K562 (cell line): Measurements from ENCODE around the gene KMT5B. TPM values are rescaled to one million over a fixed set of nuclear protein-coding genes. Genes with fewer than 3 reads are reported as not detected.

ENCODE experiments used
- ATAC-seq: fragments of 200-7000 bp; cut with Tn5 transposase; 3 replicates; pipeline ENCODE4 v1.9.1; 2020; ENCODE audit warnings: moderate library complexity
- BruUV-seq: library from RNA; stranded (reverse); fragments of 400-500 nt; replicated peaks from 2 replicates; lab custom pipeline; 2021; lab: Mats Ljungman, UMichigan
- CTCF ChIA-PET: fragments of 300-600 bp; formaldehyde crosslinking; extraction: SDS; loops from one replicate; lab custom pipeline; 2021; ENCODE audit warnings: low intra/inter-chr PET ratio; lab: Yijun Ruan, JAX
- POLR2A ChIA-PET: fragments of 300-600, 350-650 bp; sonication (Branson Sonifier 250); formaldehyde crosslinking; extraction: SDS; loops from one replicate; lab custom pipeline; 2021; ENCODE audit warnings: antibody characterized with exemption, inconsistent platforms; lab: Yijun Ruan, JAX
- DNase-seq, 4 experiments: peaks; one replicate each; pipeline versions ENCODE4 v3.0.0 to v3.0.0-alpha.2; 2011 to 2018; ENCODE audit warnings: low spot score in 3 of 4, mixed read lengths in 3 of 4; ENCODE audit errors: extremely low read depth in 1 of 4
- FAIRE-seq: peaks from 2 replicates; lab custom pipeline; 2011; peaks lifted over from hg19 to GRCh38; lab: Jason Lieb, UNC
- H2AFZ ChIP-seq: 2 replicates; pipeline ENCODE4 v1.6.0; 2011; ENCODE audit warnings: low read depth, low read length, control low read depth, inconsistent platforms
- H3K27ac ChIP-seq: fragments of 200-600 bp; 3 replicates; pipeline ENCODE4 v1.8.0; 2011; ENCODE audit warnings: low read depth, mild to moderate bottlenecking, control low read depth, inconsistent platforms, low read length, moderate library complexity, mixed read lengths; ENCODE audit errors: extremely low read depth
- H3K27me3 ChIP-seq, 2 experiments: fragments of 300-600 bp in 1 of 2; 2 replicates in 1 of 2; 3 replicates in 1 of 2; pipeline versions ENCODE4 v1.6.0 to v1.8.0; 2011; ENCODE audit warnings: inconsistent platforms in 2 of 2, low read length in 2 of 2, mild to moderate bottlenecking in 1 of 2, mixed read lengths in 1 of 2, moderate library complexity in 1 of 2; ENCODE audit not compliant: control insufficient read depth in 2 of 2, insufficient read depth in 2 of 2
- H3K36me3 ChIP-seq: fragments of 300-600 bp; 3 replicates; pipeline ENCODE4 v1.8.0; 2011; ENCODE audit warnings: mild to moderate bottlenecking, low read length, inconsistent platforms; ENCODE audit not compliant: control insufficient read depth, insufficient read depth
- H3K4me1 ChIP-seq, 2 experiments: fragments of 200-600 bp in 1 of 2; replicated peaks in 1 of 2; 2 replicates in 1 of 2; 3 replicates in 1 of 2; pipeline versions ENCODE4 v1.5.1 to v1.8.0; 2011; ENCODE audit warnings: inconsistent platforms in 2 of 2, low read length in 2 of 2, mild to moderate bottlenecking in 1 of 2, mixed read lengths in 1 of 2, moderate library complexity in 1 of 2; ENCODE audit not compliant: control insufficient read depth in 2 of 2, insufficient read depth in 2 of 2
- H3K4me2 ChIP-seq: 2 replicates; pipeline ENCODE4 v1.6.1; 2011; ENCODE audit warnings: low read length, control low read depth, inconsistent platforms, mixed read lengths; ENCODE audit not compliant: insufficient read depth
- H3K4me3 ChIP-seq: fragments of 200-600 bp; sonication (generic), shearing (Covaris generic); 2 replicates; pipeline ENCODE4 v1.5.1; 2016; ENCODE audit warnings: control low read depth, inconsistent platforms
- H3K79me2 ChIP-seq: fragments of 200-600 bp; 3 replicates; pipeline ENCODE4 v1.8.0; 2011; ENCODE audit warnings: low read length, inconsistent platforms; ENCODE audit not compliant: control insufficient read depth, insufficient read depth
- H3K9ac ChIP-seq, 2 experiments: 2 replicates each; pipeline versions ENCODE4 v1.6.0 to v1.6.1; 2011; ENCODE audit warnings: low read depth in 2 of 2, low read length in 2 of 2, control low read depth in 1 of 2, inconsistent platforms in 1 of 2, mild to moderate bottlenecking in 1 of 2, mixed read lengths in 1 of 2; ENCODE audit not compliant: insufficient read depth in 1 of 2
- H3K9me1 ChIP-seq: one replicate; pipeline ENCODE4 v1.6.0; 2011; ENCODE audit warnings: inconsistent platforms, mild to moderate bottlenecking, low read length, moderate library complexity; ENCODE audit not compliant: control insufficient read depth, insufficient read depth
- H3K9me3 ChIP-seq: replicated peaks from 2 replicates; pipeline ENCODE4 v1.5.1; 2011; ENCODE audit warnings: low read depth, low read length, inconsistent platforms; ENCODE audit not compliant: control insufficient read depth, insufficient read depth
- H4K20me1 ChIP-seq: replicated peaks from 2 replicates; pipeline ENCODE4 v1.6.1; 2011; ENCODE audit warnings: low read length, inconsistent platforms, mixed read lengths; ENCODE audit not compliant: control insufficient read depth, insufficient read depth
- CBX8 ChIP-seq: fragments of 200-600 bp; sonication (generic); IDR thresholded peaks from 2 replicates; pipeline ENCODE4 v1.6.1; 2012; ENCODE audit warnings: borderline replicate concordance, mixed run types, low read depth, mild to moderate bottlenecking, moderate library complexity, mixed read lengths, low read length, control low read depth, inconsistent platforms; ENCODE audit not compliant: poor library complexity, severe bottlenecking; ENCODE audit errors: extremely low read depth
- ESRRB ChIP-seq: fragments of 250-450 bp; sonication (Bioruptor Pico); IDR thresholded peaks from 2 replicates; pipeline ENCODE4 v1.5.0; 2020; ENCODE audit warnings: mild to moderate bottlenecking, moderate library complexity, borderline replicate concordance
- FOXA1 ChIP-seq: fragments of 450-650 bp; IDR thresholded peaks from 2 replicates; pipeline ENCODE4 v1.6.1; 2016; ENCODE audit warnings: mild to moderate bottlenecking, borderline replicate concordance
- GATAD2A ChIP-seq: fragments of 450-650 bp; IDR thresholded peaks from 2 replicates; pipeline ENCODE4 v1.6.1; 2017
- GTF2E2 ChIP-seq: fragments of 200-800 bp; sonication (Bioruptor generic); IDR thresholded peaks from 2 replicates; pipeline ENCODE4 v1.6.1; 2016; ENCODE audit warnings: missing genetic modification characterization, missing compliant biosample characterization
- HNRNPUL1 ChIP-seq: fragments of 200-400 bp; formaldehyde crosslinking; IDR thresholded peaks from 2 replicates; pipeline ENCODE4 v1.6.1; 2017; ENCODE audit warnings: low read length
- MYBL2 ChIP-seq, 2 experiments: fragments of 450-650 bp in 1 of 2; sonication (generic) in 1 of 2; formaldehyde crosslinking in 1 of 2; IDR thresholded peaks; 2 replicates each; pipeline versions ENCODE4 v1.6.1 to v1.8.1; 2017 to 2022; ENCODE audit warnings: borderline replicate concordance in 1 of 2, inconsistent platforms in 1 of 2, low read depth in 1 of 2, mild to moderate bottlenecking in 1 of 2, missing genetic modification reagents in 1 of 2, moderate library complexity in 1 of 2
- RCOR1 ChIP-seq, 2 experiments: IDR thresholded peaks; 2 replicates each; pipeline ENCODE4 v1.6.1; 2012; ENCODE audit warnings: low read depth in 2 of 2, low read length in 2 of 2, borderline replicate concordance in 1 of 2, improper control_type of control experiment in 1 of 2
- RFX5 ChIP-seq: IDR thresholded peaks from 2 replicates; pipeline ENCODE4 v1.6.1; 2011; ENCODE audit warnings: low read depth, mild to moderate bottlenecking, improper control_type of control experiment, low read length
- SMARCA4 ChIP-seq: fragments of 450-650 bp; IDR thresholded peaks from 2 replicates; pipeline ENCODE4 v1.6.1; 2016
- SNRNP70 ChIP-seq: fragments of 200-400 bp; formaldehyde crosslinking; optimal IDR thresholded peaks from 2 replicates; pipeline ENCODE3; 2017; ENCODE audit warnings: low read depth, low read length
- SRF ChIP-seq, 2 experiments: fragments of 250-450, 450-650 bp in 1 of 2; sonication (Bioruptor Pico) in 1 of 2; sonication (generic) in 1 of 2; formaldehyde crosslinking; IDR thresholded peaks; 2 replicates each; pipeline versions ENCODE4 v1.5.0 to v1.5.1; 2020 to 2022; ENCODE audit warnings: mild to moderate bottlenecking in 1 of 2, missing genetic modification reagents in 1 of 2
- ZBTB1 ChIP-seq: sonication (generic); formaldehyde crosslinking; IDR thresholded peaks from 2 replicates; pipeline ENCODE4 v1.8.1; 2023; ENCODE audit warnings: missing genetic modification reagents, low read depth, mild to moderate bottlenecking, borderline replicate concordance
- ZNF224 ChIP-seq: sonication (generic); formaldehyde crosslinking; IDR thresholded peaks from 2 replicates; pipeline ENCODE4 v1.8.0; 2022; ENCODE audit warnings: mild to moderate bottlenecking, missing genetic modification reagents
- ZNF561 ChIP-seq: fragments of 450-650 bp; formaldehyde crosslinking; conservative IDR thresholded peaks from 2 replicates; pipeline ENCODE4 v1.4.0; 2020; ENCODE audit warnings: mild to moderate bottlenecking, moderate library complexity
- ZNF77 ChIP-seq: fragments of 250-450 bp; sonication (Bioruptor Pico); IDR thresholded peaks from 2 replicates; pipeline ENCODE4 v1.5.0; 2020
- WGBS: fragments of 100-300 bp; shearing (Covaris generic); methylation state at CpG from one replicate; pipeline ENCODE4 v1.1.6; 2016; ENCODE audit warnings: low coverage, mixed read lengths; ENCODE audit not compliant: insufficient coverage; ENCODE audit errors: missing lambda C conversion rate; 5-methylcytosine and 5-hydroxymethylcytosine counted together
- in situ Hi-C: fragments of 300-500 bp; cut with MboI; formaldehyde crosslinking; loops from 4 replicates; pipeline ENCODE4 v1.15.0; 2018; ENCODE audit warnings: inconsistent platforms, mixed read lengths
- intact Hi-C: fragments of 100-400 bp; cut with micrococcal nuclease; formaldehyde crosslinking; loops from 2 replicates; pipeline ENCODE4 v1.14.2; 2022
- polyA plus RNA-seq, 8 experiments: library from polyadenylated mRNA; depleted of rRNA in 4 of 8; stranded (reverse) in 5 of 8; unstranded in 3 of 8; fragments of >200 nt; fragmentation: Nextera tagmentation in 2 of 8; fragmentation: Illumina TruSeq in 1 of 8; extraction: Ambion mirVana in 2 of 8; extraction: Trizol in 1 of 8; gene quantifications; 2 replicates each; pipeline versions ENCODE4 v1.2.1 to v1.2.3, GENCODE V29; 2011 to 2014; ENCODE audit warnings: inconsistent platforms in 1 of 8, missing spikeins in 1 of 8
- total RNA-seq, 7 experiments: library from RNA; depleted of rRNA in 6 of 7; stranded (reverse); fragments of >200 nt in 6 of 7; fragmentation: Illumina TruSeq in 2 of 7; extraction: Trizol in 2 of 7; gene quantifications; 2 replicates each; pipeline versions ENCODE4 v1.2.1 to v1.2.3, GENCODE V29; 2011 to 2021; ENCODE audit warnings: low replicate concordance in 1 of 7
- TF ChIP-seq, protein P1 (sequence below): fragments of 450-650 bp; IDR thresholded peaks from 2 replicates; pipeline ENCODE4 v1.7.0; 2016; ENCODE audit warnings: borderline replicate concordance
- TF ChIP-seq, protein P2 (sequence below): sonication (generic); formaldehyde crosslinking; IDR thresholded peaks from 2 replicates; pipeline ENCODE4 v1.8.1; 2023; ENCODE audit warnings: mild to moderate bottlenecking, missing genetic modification reagents
- TF ChIP-seq, protein P3 (sequence below): sonication (generic); formaldehyde crosslinking; IDR thresholded peaks from 2 replicates; pipeline ENCODE4 v1.8.0; 2022; ENCODE audit warnings: mild to moderate bottlenecking, missing genetic modification reagents

The KMT5B gene
- total and polyA plus RNA-seq, 9 of the 15 experiments (the other 6 are each of a cell fraction or from before 2014, with no cell fraction given) = 7.3 to 27.3 (median 20.9) TPM

DNA sequence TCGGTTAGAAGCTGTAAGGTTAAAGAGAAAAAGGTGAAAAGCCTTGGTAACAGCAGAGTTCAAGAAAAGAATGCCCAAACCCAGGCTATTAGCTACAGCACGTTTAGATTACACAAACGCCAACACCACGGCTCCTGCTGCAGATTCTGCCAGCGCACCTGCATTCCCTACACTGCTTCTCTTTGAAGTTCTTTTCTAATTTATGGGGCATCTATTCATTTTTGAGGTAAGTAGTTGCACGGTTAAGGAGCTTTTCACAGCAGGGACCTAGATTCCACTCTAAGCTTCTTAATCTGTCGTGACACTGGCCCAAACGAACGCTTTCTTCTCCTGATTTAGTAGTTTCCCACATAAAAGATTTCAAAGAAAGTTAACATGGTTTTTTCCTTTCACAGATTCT lies 53.9 kb downstream of the KMT5B start:
- no peak overlapping the region for H3K4me3 ChIP-seq
- no peak for FAIRE-seq
- TF ChIP-seq, protein P1, sequence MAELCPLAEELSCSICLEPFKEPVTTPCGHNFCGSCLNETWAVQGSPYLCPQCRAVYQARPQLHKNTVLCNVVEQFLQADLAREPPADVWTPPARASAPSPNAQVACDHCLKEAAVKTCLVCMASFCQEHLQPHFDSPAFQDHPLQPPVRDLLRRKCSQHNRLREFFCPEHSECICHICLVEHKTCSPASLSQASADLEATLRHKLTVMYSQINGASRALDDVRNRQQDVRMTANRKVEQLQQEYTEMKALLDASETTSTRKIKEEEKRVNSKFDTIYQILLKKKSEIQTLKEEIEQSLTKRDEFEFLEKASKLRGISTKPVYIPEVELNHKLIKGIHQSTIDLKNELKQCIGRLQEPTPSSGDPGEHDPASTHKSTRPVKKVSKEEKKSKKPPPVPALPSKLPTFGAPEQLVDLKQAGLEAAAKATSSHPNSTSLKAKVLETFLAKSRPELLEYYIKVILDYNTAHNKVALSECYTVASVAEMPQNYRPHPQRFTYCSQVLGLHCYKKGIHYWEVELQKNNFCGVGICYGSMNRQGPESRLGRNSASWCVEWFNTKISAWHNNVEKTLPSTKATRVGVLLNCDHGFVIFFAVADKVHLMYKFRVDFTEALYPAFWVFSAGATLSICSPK = no peak
- TF ChIP-seq SNRNP70 (no peak), SRF (CRISPR knock-in tag; IDR thresholded peaks at IDR 0.05) (no peak), MYBL2 (IDR thresholded peaks at IDR 0.05; ENCODE audit: low read depth) (no peak), MYBL2 (CRISPR knock-in tag; IDR thresholded peaks at IDR 0.05; ENCODE audit: borderline replicate concordance) (no peak), GTF2E2 (no peak), ZBTB1 (CRISPR knock-in tag) (no peak), HNRNPUL1 (no peak), FOXA1 (no peak), SMARCA4 (no peak), ZNF561 (CRISPR knock-in tag) (no peak), ZNF224 (CRISPR knock-in tag) (no peak), RFX5 (no peak), GATAD2A (no peak), ZNF77 (no peak), RCOR1 (IDR thresholded peaks at IDR 0.05; ENCODE audit: borderline replicate concordance in 1 of 2, low read depth in 2 of 2, low read length in 2 of 2) (no peak), ESRRB (CRISPR knock-in tag) (no peak), CBX8 (no peak)
- TF ChIP-seq, protein P2, sequence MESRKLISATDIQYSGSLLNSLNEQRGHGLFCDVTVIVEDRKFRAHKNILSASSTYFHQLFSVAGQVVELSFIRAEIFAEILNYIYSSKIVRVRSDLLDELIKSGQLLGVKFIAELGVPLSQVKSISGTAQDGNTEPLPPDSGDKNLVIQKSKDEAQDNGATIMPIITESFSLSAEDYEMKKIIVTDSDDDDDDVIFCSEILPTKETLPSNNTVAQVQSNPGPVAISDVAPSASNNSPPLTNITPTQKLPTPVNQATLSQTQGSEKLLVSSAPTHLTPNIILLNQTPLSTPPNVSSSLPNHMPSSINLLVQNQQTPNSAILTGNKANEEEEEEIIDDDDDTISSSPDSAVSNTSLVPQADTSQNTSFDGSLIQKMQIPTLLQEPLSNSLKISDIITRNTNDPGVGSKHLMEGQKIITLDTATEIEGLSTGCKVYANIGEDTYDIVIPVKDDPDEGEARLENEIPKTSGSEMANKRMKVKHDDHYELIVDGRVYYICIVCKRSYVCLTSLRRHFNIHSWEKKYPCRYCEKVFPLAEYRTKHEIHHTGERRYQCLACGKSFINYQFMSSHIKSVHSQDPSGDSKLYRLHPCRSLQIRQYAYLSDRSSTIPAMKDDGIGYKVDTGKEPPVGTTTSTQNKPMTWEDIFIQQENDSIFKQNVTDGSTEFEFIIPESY = no peak
- TF ChIP-seq, protein P3, sequence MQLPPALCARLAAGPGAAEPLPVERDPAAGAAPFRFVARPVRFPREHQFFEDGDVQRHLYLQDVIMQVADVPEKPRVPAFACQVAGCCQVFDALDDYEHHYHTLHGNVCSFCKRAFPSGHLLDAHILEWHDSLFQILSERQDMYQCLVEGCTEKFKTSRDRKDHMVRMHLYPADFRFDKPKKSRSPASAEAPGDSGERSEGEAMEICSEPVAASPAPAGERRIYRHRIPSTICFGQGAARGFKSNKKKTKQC (CRISPR knock-in tag) = no peak
- TF ChIP-seq, all 486 proteins: peak for 0
- WGBS = 73% methylated on average over 9 of the region's 9 CpGs
- H4K20me1 ChIP-seq = no peaks in the 10 kb centered on the region
- DNase-seq = no peak
- no peaks in the 10 kb centered on the region for H3K9me1 ChIP-seq
- no peak overlapping the region for H3K27ac ChIP-seq
- intact Hi-C loops (no loop called here), in situ Hi-C loops (no loop called here)
- H2AFZ ChIP-seq = no peak overlapping the region
- BruUV-seq = no TSS peak
- H3K36me3 ChIP-seq = peaks cover 2% of the 10 kb centered on the region; the same call in 1 of the 3 replicates
- H3K27me3 ChIP-seq = no peaks in the 10 kb centered on the region
- no peak overlapping the region for H3K9ac ChIP-seq
- no peak for ATAC-seq
- no peaks in the 10 kb centered on the region for H3K9me3 ChIP-seq
- H3K4me1 ChIP-seq = no peaks in the 10 kb centered on the region
- POLR2A ChIA-PET = interaction anchor here (1.0 to 1.8 kb wide), 2 partner anchors 12 to 24 kb away, joined by 4 to 6 read pairs; no protein-coding TSS in a partner anchor
- H3K4me2 ChIP-seq = no peak overlapping the region
- H3K79me2 ChIP-seq = no peaks in the 10 kb centered on the region
- CTCF ChIA-PET = no interaction called here
